Renal cortex interstitium (tissue), 11 donors: ENCODE results near the gene NEB. TPM values are rescaled to one million over a fixed set of nuclear protein-coding genes. Genes with fewer than 3 reads are reported as not detected.
"Not testable (repeated sequence)": the region's sequence is repeated elsewhere in the genome, so short reads cannot be mapped to it uniquely, and the experiment has no call there.

Experiments
- DNase-seq, 11 donors: peaks; one replicate each; pipeline ENCODE4 v3.0.0-alpha.2; 2013; ENCODE audit warnings: low read depth in 9 of 11, low spot score in 4 of 11; ENCODE audit errors: extremely low read depth in 1 of 11
- polyA plus RNA-seq, 3 donors: library from polyadenylated mRNA; unstranded; fragments of 120-200 nt; gene quantifications; one replicate each; pipeline ENCODE4 v1.2.1, GENCODE V29; 2013; ENCODE audit not compliant: insufficient read length in 3 of 3

NEB gene
- polyA plus RNA-seq, 3 donors, result 13.8 to 22.1 (median 17.5) TPM

GRCh38 chr2:151596903-151597608 is 137.2 kb downstream of the NEB start:
- not testable (repeated sequence) for DNase-seq

GRCh38 chr2:151591908-151592255 is 142.4 kb downstream of the NEB start:
- not testable (repeated sequence) for DNase-seq

- not testable (repeated sequence) for DNase-seq
Observed at GRCh38 chr2:151591250-151591907, 142.9 kb downstream of the NEB start.

- DNase-seq, result not testable (repeated sequence)
Observed at GRCh38 chr2:151581300-151581699, 153.0 kb downstream of the NEB start.

DNA sequence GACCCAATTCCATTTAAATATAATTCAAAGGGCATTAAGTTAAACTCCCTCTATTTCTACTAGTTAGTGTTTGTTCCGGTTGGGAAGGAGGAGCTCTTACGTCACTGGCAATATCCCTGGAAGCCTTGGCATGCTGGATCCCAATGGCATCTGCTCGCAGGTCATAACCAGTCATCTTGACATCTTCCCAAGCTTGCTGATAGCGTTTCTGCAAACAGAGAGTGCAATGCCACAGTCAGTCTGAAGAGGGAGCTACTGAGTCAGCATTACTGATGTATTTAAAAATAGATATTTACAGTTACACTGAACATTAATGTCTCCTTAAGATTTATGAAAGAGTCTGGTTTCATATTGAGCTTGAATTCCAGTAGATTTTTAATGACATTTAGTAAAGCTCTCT is 153.6 kb downstream of the NEB start:
- DNase-seq, result not testable (repeated sequence)

DNA sequence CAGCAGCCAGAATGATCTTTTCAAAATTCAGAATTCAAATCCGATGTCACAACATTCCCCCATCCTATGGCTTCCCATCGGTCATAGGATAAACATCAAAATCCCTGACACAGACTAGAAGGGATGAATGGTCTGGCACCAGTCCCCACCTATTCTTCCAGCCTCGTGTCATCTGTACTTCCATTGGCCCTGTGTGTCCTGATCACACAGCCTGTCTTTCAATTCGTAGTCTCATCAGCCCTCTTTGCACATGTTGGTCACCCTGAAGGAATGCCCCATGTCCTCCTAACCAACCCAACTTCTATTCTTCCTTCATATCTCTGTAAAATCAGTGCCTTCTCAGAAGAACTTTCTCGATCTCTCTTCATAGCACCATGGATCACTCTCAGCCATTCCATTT is 157.2 kb downstream of the NEB start:
- DNase-seq, result no peak

- DNase-seq, result no peak
Observed at GRCh38 chr2:151576080-151576479, 158.2 kb downstream of the NEB start.

GRCh38 chr2:151575338-151575737 is 158.9 kb downstream of the NEB start:
- DNase-seq, result no peak

GRCh38 chr2:151570191-151570590 is 164.1 kb downstream of the NEB start:
- no peak for DNase-seq

GRCh38 chr2:151569167-151569566 is 165.1 kb downstream of the NEB start:
- DNase-seq, result no peak

DNA sequence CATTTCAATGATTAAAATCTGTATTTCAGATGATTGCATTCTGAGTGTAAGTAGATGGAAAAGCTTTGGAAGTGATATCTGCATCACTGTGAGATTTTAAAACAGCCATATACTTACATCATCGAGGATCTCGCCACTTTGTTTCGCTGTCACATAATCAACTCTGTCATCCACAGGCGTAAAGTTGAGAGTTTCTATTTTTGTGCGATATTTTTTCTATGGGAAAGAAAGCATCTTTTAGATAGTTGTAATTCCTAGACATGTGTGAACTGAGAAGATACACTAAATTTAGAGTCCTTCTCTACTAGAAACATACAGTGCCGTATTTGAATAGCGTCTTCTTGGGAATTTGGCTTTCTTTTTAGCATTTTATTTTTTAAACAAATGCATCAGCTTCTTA is 165.8 kb downstream of the NEB start:
- DNase-seq, result no peak

DNA sequence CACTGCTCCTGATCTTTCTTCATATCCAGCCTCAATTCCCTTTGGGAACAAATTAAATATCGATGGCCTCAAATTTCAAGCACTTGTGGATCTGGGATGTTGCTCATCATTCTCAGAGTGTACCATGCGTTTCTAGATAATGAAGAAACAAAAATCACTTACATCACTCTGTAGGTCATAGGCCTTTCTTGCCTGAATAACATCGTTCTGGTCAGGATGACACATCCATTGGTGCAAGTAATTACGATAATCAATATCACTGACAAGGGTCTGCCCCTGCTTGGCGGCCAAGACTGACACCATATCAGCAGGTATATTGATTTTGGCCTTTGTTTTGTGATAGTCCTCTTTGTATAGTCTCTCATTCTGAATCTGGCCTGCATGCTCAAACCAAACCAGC is 167.3 kb downstream of the NEB start:
- DNase-seq, result no peak

GRCh38 chr2:151562398-151562797 is 171.9 kb downstream of the NEB start:
- no peak for DNase-seq

- peak in 1 of 11 donors; percentile 2 for DNase-seq
Observed at GRCh38 chr2:151560289-151560688, 174.0 kb downstream of the NEB start.

- DNase-seq, result not testable (repeated sequence)
Observed at GRCh38 chr2:151559431-151559830, 174.8 kb downstream of the NEB start.

DNA sequence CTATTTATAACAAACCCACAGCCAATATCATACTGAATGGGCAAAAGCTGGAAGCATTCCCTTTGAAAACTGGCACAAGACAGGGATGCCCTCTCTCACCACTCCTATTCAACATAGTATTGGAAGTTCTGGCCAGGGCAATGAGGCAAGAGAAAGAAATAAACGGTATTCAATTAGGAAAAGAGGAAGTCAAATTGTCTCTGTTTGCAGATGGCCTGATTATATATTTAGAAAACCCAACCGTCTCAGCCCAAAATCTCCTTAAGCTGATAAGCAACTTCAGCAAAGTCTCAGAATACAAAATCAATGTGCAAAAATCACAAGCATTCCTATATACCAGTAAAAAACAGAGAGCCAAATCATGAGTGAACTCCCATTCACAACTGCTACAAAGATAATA is 176.4 kb downstream of the NEB start:
- not testable (repeated sequence) for DNase-seq

- DNase-seq, result no peak
Observed at GRCh38 chr2:151556121-151556520, 178.2 kb downstream of the NEB start.

GRCh38 chr2:151552287-151552686 is 182.0 kb downstream of the NEB start:
- no peak for DNase-seq

GRCh38 chr2:151551556-151551955 is 182.7 kb downstream of the NEB start:
- DNase-seq, result no peak

DNA sequence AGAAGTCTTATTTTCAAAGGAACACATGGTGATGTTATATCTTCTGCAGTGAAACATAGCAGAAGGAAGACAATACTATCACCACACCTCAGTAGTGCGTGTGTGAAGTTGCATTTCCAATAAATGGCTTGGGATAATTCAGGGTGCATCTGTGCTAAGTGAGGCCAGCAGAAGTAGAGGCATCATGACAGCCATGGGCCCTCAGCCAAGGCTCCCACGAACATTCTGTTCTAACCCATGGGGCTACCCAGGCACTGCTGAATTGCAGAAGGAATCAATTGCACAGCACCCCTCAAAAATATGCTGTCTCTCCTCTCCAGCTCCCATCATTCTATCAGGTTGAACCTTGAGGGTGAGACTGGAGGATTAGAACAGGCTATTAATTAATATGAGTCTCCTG is 185.1 kb downstream of the NEB start:
- DNase-seq, result no peak

- no peak for DNase-seq
Observed at GRCh38 chr2:151544449-151544848, 189.8 kb downstream of the NEB start.
